ENCODE measurements around the gene ARHGAP25.
A peak's percentile ranks its signal among the peaks of the same experiment; 100 is the strongest.

Gene ARHGAP25

GRCh38 chr2:68722712-68723111, 11.9 kb upstream of the ARHGAP25 start:
- in situ Hi-C loops (cut with MboI; ENCODE audit: low sequenced_read_pairs, unreplicated experiment), result loop anchor here (25.0 kb wide), 1 partner anchor 235 kb away; no protein-coding TSS in a partner anchor
- no peak for TF ChIP-seq CTCF (IDR thresholded peaks at IDR 0.05; ENCODE audit: borderline replicate concordance, control extremely low read depth, extremely low read depth, insufficient read depth, missing control alignments)
- DNase-seq (ENCODE audit: low spot score), result no peak

GRCh38 chr2:68723181-68723580, 11.4 kb upstream of the ARHGAP25 start:
- DNase-seq (ENCODE audit: low spot score), result no peak
- no peak for TF ChIP-seq CTCF (IDR thresholded peaks at IDR 0.05; ENCODE audit: borderline replicate concordance, control extremely low read depth, extremely low read depth, insufficient read depth, missing control alignments)
- in situ Hi-C loops (cut with MboI; ENCODE audit: low sequenced_read_pairs, unreplicated experiment), result loop anchor here (25.0 kb wide), 1 partner anchor 236 kb away; no protein-coding TSS in a partner anchor

- no peak for DNase-seq (ENCODE audit: low spot score)
- in situ Hi-C loops (cut with MboI; ENCODE audit: low sequenced_read_pairs, unreplicated experiment), result loop anchor here (25.0 kb wide), 1 partner anchor 186 kb away; no protein-coding TSS in a partner anchor
- TF ChIP-seq CTCF (IDR thresholded peaks at IDR 0.05; ENCODE audit: borderline replicate concordance, control extremely low read depth, extremely low read depth, insufficient read depth, missing control alignments), result no peak
Measured at GRCh38 chr2:68726100-68726499, 8.5 kb upstream of the ARHGAP25 start.

GRCh38 chr2:68726608-68727367, 7.8 kb upstream of the ARHGAP25 start:
- TF ChIP-seq CTCF (IDR thresholded peaks at IDR 0.05; ENCODE audit: borderline replicate concordance, control extremely low read depth, extremely low read depth, insufficient read depth, missing control alignments), result no peak
- in situ Hi-C loops (cut with MboI; ENCODE audit: low sequenced_read_pairs, unreplicated experiment), result loop anchor here (25.0 kb wide), 1 partner anchor 186 kb away; no protein-coding TSS in a partner anchor

GRCh38 chr2:68727683-68728375, 6.8 kb upstream of the ARHGAP25 start:
- no peak for TF ChIP-seq CTCF (IDR thresholded peaks at IDR 0.05; ENCODE audit: borderline replicate concordance, control extremely low read depth, extremely low read depth, insufficient read depth, missing control alignments)
- in situ Hi-C loops (cut with MboI; ENCODE audit: low sequenced_read_pairs, unreplicated experiment), result loop anchor here (25.0 kb wide), 1 partner anchor 184 kb away; no protein-coding TSS in a partner anchor
- DNase-seq (ENCODE audit: low spot score), result no peak

More at GRCh38 chr2:68726608-68727367, 7.8 kb upstream of the ARHGAP25 start:
- peak; percentile 52 for DNase-seq (ENCODE audit: low spot score)

- no peak for TF ChIP-seq CTCF (IDR thresholded peaks at IDR 0.05; ENCODE audit: borderline replicate concordance, control extremely low read depth, extremely low read depth, insufficient read depth, missing control alignments)
- in situ Hi-C loops (cut with MboI; ENCODE audit: low sequenced_read_pairs, unreplicated experiment), result loop anchor here (25.0 kb wide), 1 partner anchor 181 kb away; no protein-coding TSS in a partner anchor
- DNase-seq (ENCODE audit: low spot score), result no peak
Measured at GRCh38 chr2:68730828-68731227, 3.8 kb upstream of the ARHGAP25 start.

Measured in GM13976 (cell line).